HCT116 (cell line): ENCODE data around the gene LCN2. TPM values are rescaled to one million over a fixed set of nuclear protein-coding genes. Genes with fewer than 3 reads are reported as not detected.

Experiments
- ATAC-seq: fragments of 200-7000 bp; cut with Tn5 transposase; 2 replicates; pipeline ENCODE4 v1.9.1; 2020; ENCODE audit warnings: mild to moderate bottlenecking, moderate library complexity
- BruUV-seq: library from RNA; stranded (reverse); fragments of 400-500 nt; replicated peaks from 2 replicates; lab custom pipeline; 2021; lab: Mats Ljungman, UMichigan
- CTCF ChIA-PET: fragments of 300-600 bp; sonication (Branson Sonifier 250); formaldehyde crosslinking; loops from one replicate; lab custom pipeline; 2021; ENCODE audit warnings: antibody characterized with exemption; lab: Charles Lee
- POLR2A ChIA-PET: fragments of 300-600, 350-600 bp; sonication (Branson Sonifier 250); formaldehyde crosslinking; loops from one replicate; lab custom pipeline; 2021; ENCODE audit warnings: antibody characterized with exemption; lab: Charles Lee
- RAD21 ChIA-PET, 2 experiments: fragments of 300-600 bp; sonication (Branson Sonifier 250); formaldehyde crosslinking; loops; one replicate each; lab custom pipeline; 2023; ENCODE audit warnings: low total read pairs in 2 of 2; ENCODE audit not compliant: uncharacterized antibody in 2 of 2, unreplicated experiment in 2 of 2, low non-redundant PET in 1 of 2; lab: Charles Lee
- DNase-seq: peaks from one replicate; pipeline ENCODE4 v3.0.0-alpha.2; 2010; ENCODE audit warnings: low read depth, low spot score
- H2AFZ ChIP-seq: fragments of 200-600 bp; shearing (Covaris generic), sonication (generic); 2 replicates; pipeline ENCODE4 v1.6.1; 2017; ENCODE audit warnings: low read depth, mixed run types, mixed read lengths, antibody characterized with exemption, low read length; ENCODE audit not compliant: poor library complexity, severe bottlenecking
- H3K27ac ChIP-seq: 2 replicates; pipeline ENCODE4 v1.5.1; 2012; ENCODE audit warnings: low read depth, low read length
- H3K27me3 ChIP-seq: fragments of 200-600 bp; sonication (generic); 2 replicates; pipeline ENCODE4 v1.6.1; 2016; ENCODE audit warnings: mixed run types, low read length, mixed read lengths; ENCODE audit not compliant: insufficient read depth
- H3K36me3 ChIP-seq, 2 experiments: fragments of 200-500 bp in 1 of 2; fragments of 200-600 bp in 1 of 2; sonication (Bioruptor generic) in 1 of 2; sonication (generic) in 1 of 2; 2 replicates each; pipeline versions ENCODE4 v1.5.1 to v1.6.1; 2014 to 2016; ENCODE audit warnings: low read length in 2 of 2, inconsistent platforms in 1 of 2, mixed read lengths in 1 of 2, mixed run types in 1 of 2; ENCODE audit not compliant: insufficient read depth in 2 of 2, control insufficient read depth in 1 of 2
- H3K4me1 ChIP-seq, 2 experiments: fragments of 200-600 bp in 1 of 2; sonication (generic) in 1 of 2; 2 replicates each; pipeline versions ENCODE4 v1.5.1 to v1.6.1; 2012 to 2017; ENCODE audit warnings: low read length in 2 of 2, inconsistent platforms in 1 of 2, mild to moderate bottlenecking in 1 of 2, mixed read lengths in 1 of 2, mixed run types in 1 of 2, moderate library complexity in 1 of 2; ENCODE audit not compliant: insufficient read depth in 2 of 2, control insufficient read depth in 1 of 2
- H3K4me2 ChIP-seq: fragments of 200-600 bp; sonication (generic); 2 replicates; pipeline ENCODE4 v1.6.1; 2017; ENCODE audit warnings: mixed run types, low read length, mixed read lengths
- H3K4me3 ChIP-seq, 2 experiments: fragments of 200-600 bp in 1 of 2; sonication (generic) in 1 of 2; replicated peaks in 1 of 2; 2 replicates each; pipeline ENCODE4 v1.5.1; 2011 to 2016; ENCODE audit warnings: low read length in 2 of 2, control low read depth in 1 of 2, low read depth in 1 of 2, mild to moderate bottlenecking in 1 of 2, mixed read lengths in 1 of 2, mixed run types in 1 of 2
- H3K79me2 ChIP-seq: fragments of 200-600 bp; sonication (generic); 2 replicates; pipeline ENCODE4 v1.6.1; 2017; ENCODE audit warnings: mild to moderate bottlenecking, mixed run types, low read length, moderate library complexity, mixed read lengths; ENCODE audit not compliant: insufficient read depth
- H3K9ac ChIP-seq: fragments of 200-600 bp; sonication (generic); 2 replicates; pipeline ENCODE4 v1.6.1; 2016; ENCODE audit warnings: low read length, mixed read lengths
- H3K9me2 ChIP-seq: fragments of 200-600 bp; sonication (generic), shearing (Covaris generic); 2 replicates; pipeline ENCODE4 v1.6.1; 2017; ENCODE audit warnings: mixed run types, mild to moderate bottlenecking, moderate library complexity; ENCODE audit not compliant: insufficient read depth
- H3K9me3 ChIP-seq, 2 experiments: fragments of 200-500 bp in 1 of 2; fragments of 200-600 bp in 1 of 2; sonication (Bioruptor generic) in 1 of 2; sonication (generic) in 1 of 2; 2 replicates each; pipeline ENCODE4 v1.6.1; 2014 to 2017; ENCODE audit warnings: low read length in 2 of 2, mixed read lengths in 2 of 2, inconsistent platforms in 1 of 2, low read depth in 1 of 2, mild to moderate bottlenecking in 1 of 2, mixed run types in 1 of 2, moderate library complexity in 1 of 2; ENCODE audit not compliant: control insufficient read depth in 1 of 2, insufficient read depth in 1 of 2
- H4K20me1 ChIP-seq: fragments of 200-600 bp; sonication (generic), shearing (Covaris generic); 2 replicates; pipeline ENCODE4 v1.6.1; 2017; ENCODE audit warnings: mixed run types, mild to moderate bottlenecking, moderate library complexity; ENCODE audit not compliant: insufficient read depth
- ATF3 ChIP-seq: IDR thresholded peaks from 2 replicates; pipeline ENCODE4 v1.6.1; 2012
- CBX3 ChIP-seq: IDR thresholded peaks from 2 replicates; pipeline ENCODE4 v1.6.1; 2012; ENCODE audit warnings: low read depth
- EGR1 ChIP-seq: IDR thresholded peaks from 2 replicates; pipeline ENCODE4 v1.6.1; 2012; ENCODE audit warnings: low read depth
- EZH2 ChIP-seq: fragments of 200-600 bp; sonication (generic); IDR thresholded peaks from 2 replicates; pipeline ENCODE4 v1.6.1; 2017; ENCODE audit warnings: antibody characterized with exemption, mixed run types
- EZH2phosphoT487 ChIP-seq: fragments of 200-600 bp; IDR thresholded peaks from 2 replicates; pipeline ENCODE4 v1.6.1; 2018; ENCODE audit warnings: antibody characterized with exemption, borderline replicate concordance
- JUND ChIP-seq: IDR thresholded peaks from 2 replicates; pipeline ENCODE4 v1.6.1; 2012
- POLR2A ChIP-seq: IDR thresholded peaks from 2 replicates; pipeline ENCODE4 v1.7.0; 2011; ENCODE audit warnings: borderline replicate concordance; ENCODE audit not compliant: insufficient read depth, insufficient read length; ENCODE audit errors: extremely low read depth
- POLR2AphosphoS5 ChIP-seq: IDR thresholded peaks from 2 replicates; pipeline ENCODE4 v1.6.1; 2011; ENCODE audit warnings: mild to moderate bottlenecking, low read depth, low read length, moderate library complexity
- RAD21 ChIP-seq: IDR thresholded peaks from 2 replicates; pipeline ENCODE4 v1.6.1; 2012; ENCODE audit warnings: low read depth, mild to moderate bottlenecking
- SIN3A ChIP-seq: IDR thresholded peaks from 2 replicates; pipeline ENCODE4 v1.6.1; 2012; ENCODE audit warnings: low read depth
- SP1 ChIP-seq: IDR thresholded peaks from 2 replicates; pipeline ENCODE4 v1.6.1; 2012; ENCODE audit warnings: low read depth
- SRF ChIP-seq: IDR thresholded peaks from 2 replicates; pipeline ENCODE4 v1.6.1; 2012; ENCODE audit warnings: low read depth
- YY1 ChIP-seq: IDR thresholded peaks from 2 replicates; pipeline ENCODE4 v1.6.1; 2011; ENCODE audit warnings: low read length, low read depth, moderate library complexity, mild to moderate bottlenecking; ENCODE audit not compliant: insufficient replicate concordance; ENCODE audit errors: extremely low read depth
- ZFX ChIP-seq: fragments of 450-650 bp; IDR thresholded peaks from 2 replicates; pipeline ENCODE4 v1.6.1; 2017
- ZNF274 ChIP-seq: fragments of 200-500 bp; sonication (Bioruptor generic); IDR thresholded peaks from 2 replicates; pipeline ENCODE4 v1.6.1; 2014; ENCODE audit warnings: mild to moderate bottlenecking, low read depth, low read length, inconsistent platforms
- intact Hi-C: fragments of 100-400 bp; cut with micrococcal nuclease; formaldehyde crosslinking; loops from 2 replicates; pipeline ENCODE4 v1.10.0; 2022
- total RNA-seq: library from RNA; stranded (reverse); gene quantifications from one replicate; pipeline ENCODE4 v1.2.1, GENCODE V29; 2021; ENCODE audit not compliant: unreplicated experiment

LCN2 gene
- total RNA-seq, 1 experiment from 2014 or later = 9.2 TPM

GRCh38 chr9:128138001-128138400, 11.3 kb upstream of the LCN2 start:
- Histone ChIP-seq H3K4me1 (peaks cover 0 to 4% of the 10 kb centered on the region in 2 experiments; a peak in 1 of 4 replicates), H3K9me3 (peaks cover 0 to 4% of the 10 kb centered on the region in 2 experiments; a peak in 1 of 4 replicates), H3K4me3 (no peak overlapping the region), H4K20me1 (no peaks in the 10 kb centered on the region), H3K27me3 (peaks cover 3% of the 10 kb centered on the region; the same call in 1 of the 2 replicates), H3K4me2 (no peak overlapping the region), H3K36me3 (no peaks in the 10 kb centered on the region), H3K79me2 (no peaks in the 10 kb centered on the region), H3K9ac (no peak overlapping the region), H2AFZ (no peak overlapping the region), H3K27ac (no peak overlapping the region), H3K9me2 (no peaks in the 10 kb centered on the region)
- RAD21 ChIA-PET = no interaction called here
- POLR2A ChIA-PET = interaction anchor here (1.3 kb wide), 1 partner anchor 10 kb away, joined by 3 read pairs; no protein-coding TSS in a partner anchor
- TF ChIP-seq POLR2AphosphoS5 (no peak), EGR1 (no peak)
- intact Hi-C loops = no loop called here
- no TSS peak for BruUV-seq
- CTCF ChIA-PET = no interaction called here
- DNase-seq (no peak), ATAC-seq (no peak)

GRCh38 chr9:128139621-128140020, 9.6 kb upstream of the LCN2 start:
- ATAC-seq = no peak
- H3K4me1 ChIP-seq = peaks cover 0 to 8% of the 10 kb centered on the region in 2 experiments; a peak in 1 of 4 replicates
- no peak for DNase-seq
- no peaks in the 10 kb centered on the region for H3K9me2 ChIP-seq
- CTCF ChIA-PET = no interaction called here
- no TSS peak for BruUV-seq
- H3K9ac ChIP-seq = no peak overlapping the region
- TF ChIP-seq SRF = no peak
- no peak for TF ChIP-seq EGR1
- no peak for TF ChIP-seq ZNF274
- TF ChIP-seq SP1 = no peak
- TF ChIP-seq SIN3A = no peak
- no peak for TF ChIP-seq EZH2phosphoT487
- TF ChIP-seq POLR2AphosphoS5 = no peak
- no peak for TF ChIP-seq CBX3
- no peak for TF ChIP-seq RAD21
- TF ChIP-seq YY1 = no peak
- TF ChIP-seq ZFX = no peak
- TF ChIP-seq POLR2A = no peak
- no peak for TF ChIP-seq JUND
- TF ChIP-seq EZH2 = no peak
- no peak for TF ChIP-seq ATF3
- no peaks in the 10 kb centered on the region for H4K20me1 ChIP-seq
- no peak overlapping the region for H3K4me3 ChIP-seq
- H3K36me3 ChIP-seq = no peaks in the 10 kb centered on the region
- POLR2A ChIA-PET = no interaction called here
- H3K27me3 ChIP-seq = no peaks in the 10 kb centered on the region
- H3K9me3 ChIP-seq = no peaks in the 10 kb centered on the region
- RAD21 ChIA-PET = no interaction called here
- no peak overlapping the region for H3K4me2 ChIP-seq
- intact Hi-C loops = no loop called here
- no peak overlapping the region for H3K27ac ChIP-seq
- H3K79me2 ChIP-seq = no peaks in the 10 kb centered on the region
- H2AFZ ChIP-seq = no peak overlapping the region
